Spleen (tissue), 13 donors: Measurements from ENCODE around the gene DLX3. TPM values are rescaled to one million over a fixed set of nuclear protein-coding genes. Genes with fewer than 3 reads are reported as not detected.
"Not testable (repeated sequence)": the region's sequence is repeated elsewhere in the genome, so short reads cannot be mapped to it uniquely, and the experiment has no call there.

ENCODE experiments used
- DNase-seq: peaks from one replicate; pipeline ENCODE4 v3.0.0-alpha.2; 2020
- H3K27ac ChIP-seq, 8 donors: fragments of 200-600 bp; sonication (generic) in 7 of 8; 1 replicate in 4 of 8; 2 replicates in 4 of 8; pipeline versions ENCODE4 v1.5.0 to v1.8.0; 2016 to 2021; ENCODE audit warnings: inconsistent platforms in 4 of 8, mild to moderate bottlenecking in 4 of 8, moderate library complexity in 1 of 8
- H3K27me3 ChIP-seq, 7 donors: fragments of 200-600 bp; sonication (generic) in 6 of 7; replicated peaks in 1 of 7; 1 replicate in 4 of 7; 2 replicates in 3 of 7; pipeline versions ENCODE4 v1.5.0 to v1.8.0; 2016 to 2021; ENCODE audit warnings: inconsistent platforms in 3 of 7, mild to moderate bottlenecking in 1 of 7
- H3K36me3 ChIP-seq, 6 donors: fragments of 200-600 bp; sonication (generic) in 5 of 6; 1 replicate in 4 of 6; 2 replicates in 2 of 6; pipeline versions ENCODE4 v1.5.0 to v1.8.0; 2016 to 2021; ENCODE audit warnings: inconsistent platforms in 2 of 6
- H3K4me1 ChIP-seq, 6 donors: fragments of 200-600 bp; sonication (generic) in 5 of 6; 1 replicate in 3 of 6; 2 replicates in 3 of 6; pipeline versions ENCODE4 v1.5.0 to v1.8.0; 2016 to 2021; ENCODE audit warnings: inconsistent platforms in 3 of 6
- H3K4me3 ChIP-seq, 8 donors: fragments of 200-600 bp; sonication (generic) in 7 of 8; 1 replicate in 4 of 8; 2 replicates in 4 of 8; pipeline versions ENCODE4 v1.5.0 to v1.8.0; 2016 to 2021; ENCODE audit warnings: inconsistent platforms in 4 of 8, mild to moderate bottlenecking in 4 of 8, moderate library complexity in 2 of 8
- H3K9me3 ChIP-seq, 8 donors: fragments of 200-600 bp; sonication (generic) in 7 of 8; 1 replicate in 4 of 8; 2 replicates in 4 of 8; pipeline versions ENCODE4 v1.5.0 to v1.8.0; 2016 to 2021; ENCODE audit warnings: inconsistent platforms in 4 of 8
- CTCF ChIP-seq, 11 experiments: fragments of 200-600 bp in 7 of 11; fragments of 450-650 bp in 4 of 11; sonication (generic) in 4 of 11; IDR thresholded peaks in 8 of 11; conservative IDR thresholded peaks in 3 of 11; 1 replicate in 7 of 11; 2 replicates in 4 of 11; pipeline versions ENCODE4 v1.4.0 to v1.8.0; 2016 to 2021; ENCODE audit warnings: antibody characterized with exemption in 11 of 11, inconsistent platforms in 4 of 11, mild to moderate bottlenecking in 1 of 11
- POLR2A ChIP-seq, 3 donors: fragments of 450-650 bp; IDR thresholded peaks; one replicate each; pipeline ENCODE4 v1.5.1; 2017; ENCODE audit warnings: antibody characterized with exemption in 3 of 3, mild to moderate bottlenecking in 1 of 3
- POLR2AphosphoS5 ChIP-seq, 3 donors: sonication (generic); formaldehyde crosslinking; IDR thresholded peaks; one replicate each; pipeline ENCODE4 v1.5.1; 2017; ENCODE audit warnings: antibody characterized with exemption in 3 of 3
- WGBS, 5 donors: extraction: QIAGEN DNeasy Blood & Tissue Kit in 3 of 5; methylation state at CpG; one replicate each; pipeline versions ENCODE4 v1.1.5 to v1.1.7; 2013 to 2018; 5-methylcytosine and 5-hydroxymethylcytosine counted together
- intact Hi-C: fragments of 100-400 bp; cut with DNase I; formaldehyde crosslinking; loops from one replicate; pipeline ENCODE4 v1.15.0; 2023; ENCODE audit warnings: low total_unique reads
- long read RNA-seq, 2 donors: transcript quantifications; one replicate each; lab custom pipeline, GENCODE V29; 2026
- polyA plus RNA-seq, 3 donors: library from polyadenylated mRNA; stranded (reverse); fragments of 200-250 nt; gene quantifications; one replicate each; pipeline ENCODE4 v1.2.1, GENCODE V29; 2013
- total RNA-seq, 7 donors: library from RNA; depleted of rRNA in 3 of 7; stranded (reverse); fragments of >200 nt in 3 of 7; fragmentation: NEBNext Ultra II Directional in 4 of 7; extraction: Animal tissue kit (Norgen Biotek cat#: 25700) in 4 of 7; gene quantifications; one replicate each; pipeline versions ENCODE4 v1.1.0 to v1.2.1, GENCODE V29; 2016 to 2021
- donor health status: healthy with polysubstance abuse.
- donor health status: DM: no; HTN: no; CAD: no; lungs with moderate emphysema.
- donor health status: DM: no; HTN: no; CAD: no.
- donor health status: Bipolar disorder and iron deficiency.
- donor health status: healthy.
- donor health status: DM: no; HTN: no; CAD: no.
- donor health status: DM: yes; HTN: yes; CAD: no.

Gene DLX3
- total RNA-seq = not detected
- under 1 TPM in 1 of 3 donors, not detected in 2; 0.02 TPM for polyA plus RNA-seq
- long read RNA-seq, donor 1 = 0 reads
- long read RNA-seq, donor 2 = 0 reads

GRCh38 chr17:49995055-49995738 is at the start of gene DLX3:
Gene DLX3 (minus strand): TSS chr17:49995224. CDS start chr17:49994998, 226 bp downstream.
- TF ChIP-seq CTCF (IDR thresholded peaks at IDR 0.05 in 8 of 11, conservative IDR thresholded peaks at IDR 0.05 in 3 of 11) (no peak), POLR2A (IDR thresholded peaks at IDR 0.05) (no peak), POLR2AphosphoS5 (IDR thresholded peaks at IDR 0.05) (peak; percentile 36 to 73 (median 64))
- intact Hi-C loops = loop anchor here (5.0 kb wide), 2 partner anchors 113 to 428 kb away; no protein-coding TSS in a partner anchor
- Histone ChIP-seq H3K4me1 (peaks cover 22 to 60% (median 45%) of the 10 kb centered on the region in 6 donors), H3K36me3 (no peaks in the 10 kb centered on the region), H3K27ac (no peak within 1 kb of the TSS), H3K4me3 (peak within 1 kb of the TSS in 5 of 8 donors; percentile 40 to 74 (median 46)), H3K9me3 (no peaks in the 10 kb centered on the region), H3K27me3 (peaks cover 5 to 100% (median 85%) of the 10 kb centered on the region in 7 donors)
- WGBS, 5 donors = 3 to 8% (median 5%) methylated on average over 28 to 29 of the region's 29 CpGs
- no peak for DNase-seq

- TF ChIP-seq POLR2A (IDR thresholded peaks at IDR 0.05) (no peak), POLR2AphosphoS5 (IDR thresholded peaks at IDR 0.05) (no peak)
- no peaks in the 10 kb centered on the region for H3K9me3 ChIP-seq
- 87 to 98% (median 92%) methylated on average over 5 of the region's 5 CpGs for WGBS, 5 donors
- H3K27me3 ChIP-seq = peaks cover 0 to 8% (median 0%) of the 10 kb centered on the region in 7 donors
- H3K4me3 ChIP-seq = no peak overlapping the region
- peak overlapping the region in 6 of 8 donors; percentile 47 to 76 (median 67) for H3K27ac ChIP-seq
- peaks cover 12 to 58% (median 31%) of the 10 kb centered on the region in 6 donors for H3K4me1 ChIP-seq
- no peaks in the 10 kb centered on the region for H3K36me3 ChIP-seq
- DNase-seq = peak; percentile 28
- intact Hi-C loops = no loop called here
Observed at GRCh38 chr17:50044483-50044882, 49.5 kb upstream of the DLX3 start.

GRCh38 chr17:50043290-50044148 is 48.5 kb upstream of the DLX3 start:
- Histone ChIP-seq H3K27me3 (peaks cover 0 to 8% (median 0%) of the 10 kb centered on the region in 7 donors), H3K9me3 (no peaks in the 10 kb centered on the region), H3K27ac (peak overlapping the region; percentile 27 to 76 (median 60)), H3K4me3 (no peak overlapping the region), H3K4me1 (peaks cover 12 to 55% (median 31%) of the 10 kb centered on the region in 6 donors), H3K36me3 (no peaks in the 10 kb centered on the region)
- peak; percentile 88 for DNase-seq
- 52 to 71% (median 65%) methylated on average over 13 to 16 of the region's 16 CpGs for WGBS, 5 donors
- intact Hi-C loops = no loop called here
- TF ChIP-seq POLR2A (IDR thresholded peaks at IDR 0.05) (no peak), POLR2AphosphoS5 (IDR thresholded peaks at IDR 0.05) (peak; percentile 70 to 81 (median 78))

GRCh38 chr17:50042211-50042610 is 47.2 kb upstream of the DLX3 start:
- H3K9me3 ChIP-seq = no peaks in the 10 kb centered on the region
- H3K4me1 ChIP-seq = peaks cover 12 to 59% (median 34%) of the 10 kb centered on the region in 6 donors
- no peaks in the 10 kb centered on the region for H3K36me3 ChIP-seq
- peaks cover 0 to 8% (median 0%) of the 10 kb centered on the region in 7 donors for H3K27me3 ChIP-seq
- intact Hi-C loops = no loop called here
- DNase-seq = no peak
- no peak for TF ChIP-seq POLR2A (IDR thresholded peaks at IDR 0.05)
- TF ChIP-seq CTCF (IDR thresholded peaks at IDR 0.05 in 8 of 11, conservative IDR thresholded peaks at IDR 0.05 in 3 of 11) = no peak
- TF ChIP-seq POLR2AphosphoS5 (IDR thresholded peaks at IDR 0.05) = no peak
- H3K4me3 ChIP-seq = no peak overlapping the region
- WGBS, 5 donors = 95 to 98% (median 96%) methylated on average over 5 of the region's 5 CpGs
- H3K27ac ChIP-seq = no peak overlapping the region

GRCh38 chr17:50040496-50040895 is 45.5 kb upstream of the DLX3 start:
- H3K27me3 ChIP-seq, H3K9me3 ChIP-seq, H3K36me3 ChIP-seq, DNase-seq, intact Hi-C loops, H3K4me3 ChIP-seq, H3K27ac ChIP-seq: not testable (repeated sequence)
- WGBS, 5 donors = 81 to 88% (median 84%) methylated on average over 5 of the region's 5 CpGs
- H3K4me1 ChIP-seq = peaks cover 12 to 58% (median 32%) of the 10 kb centered on the region in 6 donors
